H9 (cell line): ENCODE data around the gene NAA30. TPM values are rescaled to one million over a fixed set of nuclear protein-coding genes. Genes with fewer than 3 reads are reported as not detected.

Experiments used
- DNase-seq: peaks from one replicate; pipeline ENCODE4 v3.0.0-alpha.2; 2017
- H2AFZ ChIP-seq: one replicate; pipeline ENCODE4 v1.6.1; 2013; ENCODE audit warnings: mild to moderate bottlenecking, low read length, control low read depth, moderate library complexity
- H2AK5ac ChIP-seq: 2 replicates; pipeline ENCODE4 v1.6.1; 2013; ENCODE audit warnings: low read length, control low read depth, mixed read lengths; ENCODE audit not compliant: insufficient read length
- H2BK120ac ChIP-seq: one replicate; pipeline ENCODE4 v1.6.1; 2013; ENCODE audit warnings: low read depth, mild to moderate bottlenecking, low read length, control low read depth, inconsistent platforms; ENCODE audit not compliant: poor library complexity, severe bottlenecking
- H2BK12ac ChIP-seq: 2 replicates; pipeline ENCODE4 v1.6.1; 2013; ENCODE audit warnings: low read length, control low read depth, mixed read lengths, low read depth; ENCODE audit not compliant: insufficient read length
- H2BK15ac ChIP-seq: 2 replicates; pipeline ENCODE4 v1.6.1; 2013; ENCODE audit warnings: low read depth, low read length, control low read depth
- H2BK20ac ChIP-seq: one replicate; pipeline ENCODE4 v1.6.1; 2013; ENCODE audit warnings: low read depth, mild to moderate bottlenecking, low read length, control low read depth, inconsistent platforms; ENCODE audit not compliant: poor library complexity, severe bottlenecking
- H2BK5ac ChIP-seq: 2 replicates; pipeline ENCODE4 v1.6.1; 2013; ENCODE audit warnings: low read length, control low read depth, mixed read lengths; ENCODE audit not compliant: insufficient read length
- H3K14ac ChIP-seq: 2 replicates; pipeline ENCODE4 v1.6.1; 2013; ENCODE audit warnings: low read length, control low read depth; ENCODE audit not compliant: insufficient read depth
- H3K18ac ChIP-seq: 2 replicates; pipeline ENCODE4 v1.6.1; 2013; ENCODE audit warnings: low read depth, mild to moderate bottlenecking, mixed read lengths, low read length, control low read depth; ENCODE audit not compliant: insufficient read length
- H3K23ac ChIP-seq: 2 replicates; pipeline ENCODE4 v1.6.1; 2013; ENCODE audit warnings: low read length, control low read depth, mixed read lengths, low read depth; ENCODE audit not compliant: insufficient read length
- H3K23me2 ChIP-seq: 2 replicates; pipeline ENCODE4 v1.6.1; 2013; ENCODE audit warnings: low read depth, mild to moderate bottlenecking, mixed read lengths, low read length, control low read depth; ENCODE audit not compliant: insufficient read length, poor library complexity, severe bottlenecking
- H3K27ac ChIP-seq: 2 replicates; pipeline ENCODE4 v1.5.1; 2013; ENCODE audit warnings: low read length, control low read depth, mixed read lengths, low read depth; ENCODE audit not compliant: insufficient read length
- H3K27me3 ChIP-seq: 2 replicates; pipeline ENCODE4 v1.6.1; 2013; ENCODE audit warnings: low read length, control low read depth, inconsistent platforms; ENCODE audit not compliant: insufficient read depth
- H3K4ac ChIP-seq: 2 replicates; pipeline ENCODE4 v1.6.1; 2013; ENCODE audit warnings: low read depth, mild to moderate bottlenecking, control low read depth, inconsistent platforms, low read length, moderate library complexity
- H3K4me1 ChIP-seq: 2 replicates; pipeline ENCODE4 v1.6.1; 2013; ENCODE audit warnings: low read length, control low read depth, inconsistent platforms; ENCODE audit not compliant: insufficient read depth
- H3K4me2 ChIP-seq: 2 replicates; pipeline ENCODE4 v1.6.1; 2013; ENCODE audit warnings: low read length, control low read depth, mixed read lengths; ENCODE audit not compliant: insufficient read length, insufficient read depth
- H3K56ac ChIP-seq: 2 replicates; pipeline ENCODE4 v1.6.1; 2013; ENCODE audit warnings: low read depth, mild to moderate bottlenecking, mixed read lengths, low read length, control low read depth; ENCODE audit not compliant: insufficient read length
- H3K79me1 ChIP-seq: 2 replicates; pipeline ENCODE4 v1.6.1; 2013; ENCODE audit warnings: low read depth, mild to moderate bottlenecking, moderate library complexity, low read length, control low read depth, inconsistent platforms; ENCODE audit not compliant: insufficient read depth, poor library complexity, severe bottlenecking
- H3K79me2 ChIP-seq: 2 replicates; pipeline ENCODE4 v1.6.1; 2013; ENCODE audit warnings: low read length, control low read depth, inconsistent platforms; ENCODE audit not compliant: insufficient read depth
- H3K9ac ChIP-seq: 2 replicates; pipeline ENCODE4 v1.6.1; 2013; ENCODE audit warnings: low read length, control low read depth, mixed read lengths; ENCODE audit not compliant: insufficient read length; ENCODE audit errors: extremely low read depth
- H3K9me3 ChIP-seq: one replicate; pipeline ENCODE4 v1.6.1; 2013; ENCODE audit warnings: low read depth, low read length, inconsistent platforms; ENCODE audit not compliant: control insufficient read depth
- H3T11ph ChIP-seq: one replicate; pipeline ENCODE4 v1.6.1; 2013; ENCODE audit warnings: mild to moderate bottlenecking, low read length, control low read depth, inconsistent platforms
- H4K20me1 ChIP-seq: one replicate; pipeline ENCODE4 v1.6.1; 2013; ENCODE audit not compliant: control insufficient read depth, insufficient read length, insufficient read depth
- H4K5ac ChIP-seq: 2 replicates; pipeline ENCODE4 v1.6.1; 2013; ENCODE audit warnings: low read depth, mild to moderate bottlenecking, mixed read lengths, low read length, control low read depth; ENCODE audit not compliant: insufficient read length
- H4K8ac ChIP-seq: replicated peaks from 2 replicates; pipeline ENCODE4 v1.6.1; 2013; ENCODE audit warnings: low read length, control low read depth, mixed read lengths, low read depth; ENCODE audit not compliant: insufficient read length
- H4K91ac ChIP-seq: 2 replicates; pipeline ENCODE4 v1.6.1; 2013; ENCODE audit warnings: low read depth, mild to moderate bottlenecking, moderate library complexity, mixed read lengths, low read length, control low read depth; ENCODE audit not compliant: insufficient read length
- H3K27ac Mint-ChIP-seq, 3 experiments: 2 replicates in 2 of 3; 3 replicates in 1 of 3; pipeline ENCODE4 v1.8.0; 2020 to 2021; ENCODE audit warnings: mixed read lengths in 3 of 3, mild to moderate bottlenecking in 1 of 3, moderate library complexity in 1 of 3
- H3K27me3 Mint-ChIP-seq: 2 replicates; pipeline ENCODE4 v1.8.0; 2021; ENCODE audit warnings: low read depth, mild to moderate bottlenecking, moderate library complexity, mixed read lengths
- H3K36me3 Mint-ChIP-seq, 3 experiments: 2 replicates in 2 of 3; 3 replicates in 1 of 3; pipeline ENCODE4 v1.8.0; 2020 to 2021; ENCODE audit warnings: low read depth in 3 of 3, mixed read lengths in 3 of 3; ENCODE audit not compliant: insufficient read depth in 1 of 3
- H3K4me1 Mint-ChIP-seq, 2 experiments: 2 replicates each; pipeline ENCODE4 v1.8.0; 2020; ENCODE audit warnings: mixed read lengths in 2 of 2
- H3K4me3 Mint-ChIP-seq, 2 experiments: 2 replicates in 1 of 2; 3 replicates in 1 of 2; pipeline ENCODE4 v1.8.0; 2020 to 2021; ENCODE audit warnings: mild to moderate bottlenecking in 2 of 2, mixed read lengths in 2 of 2, moderate library complexity in 1 of 2
- H3K9me3 Mint-ChIP-seq, 2 experiments: 2 replicates in 1 of 2; 3 replicates in 1 of 2; pipeline ENCODE4 v1.8.0; 2020; ENCODE audit warnings: mild to moderate bottlenecking in 2 of 2, mixed read lengths in 2 of 2, moderate library complexity in 1 of 2
- CTCF ChIP-seq: fragments of 200-600 bp; sonication (generic); conservative IDR thresholded peaks from 3 replicates; pipeline ENCODE4 v1.8.0; 2021; ENCODE audit warnings: antibody characterized with exemption, mild to moderate bottlenecking
- WGBS: extraction: QIAGEN DNeasy Blood & Tissue Kit; methylation state at CpG from one replicate; pipeline ENCODE4 v1.1.7; 2013; ENCODE audit warnings: missing lambda C conversion rate, low lambda C conversion rate, mixed read lengths; ENCODE audit not compliant: insufficient read length; ENCODE audit errors: extremely low coverage; 5-methylcytosine and 5-hydroxymethylcytosine counted together
- total RNA-seq: library from RNA; stranded (reverse); gene quantifications from 2 replicates; pipeline ENCODE4 v1.2.1, GENCODE V29; 2021

NAA30 gene
- total RNA-seq, 1 experiment from 2014 or later, result 20.9 TPM

- Histone ChIP-seq H2BK120ac (no peak overlapping the region), H2BK20ac (no peak overlapping the region), H4K91ac (no peak overlapping the region), H3K56ac (no peak overlapping the region), H3K27ac (no peak overlapping the region), H3K4me1 (no peaks in the 10 kb centered on the region), H4K20me1 (no peaks in the 10 kb centered on the region), H4K8ac (no peak overlapping the region), H3K4ac (no peak overlapping the region), H2BK12ac (no peak overlapping the region), H3K4me2 (no peak overlapping the region), H2AFZ (no peak overlapping the region), H3K18ac (no peak overlapping the region), H3K9me3 (no peaks in the 10 kb centered on the region), H3K14ac (no peak overlapping the region), H2AK5ac (no peak overlapping the region), H3K23me2 (no peaks in the 10 kb centered on the region), H2BK15ac (no peak overlapping the region), H2BK5ac (no peak overlapping the region), H3K9ac (no peak overlapping the region), H3K79me2 (no peaks in the 10 kb centered on the region), H3K23ac (no peak overlapping the region), H4K5ac (no peak overlapping the region), H3K79me1 (no peaks in the 10 kb centered on the region), H3T11ph (no peak overlapping the region), H3K27me3 (no peaks in the 10 kb centered on the region)
- H3K4me1 Mint-ChIP-seq, result no peaks in the 10 kb centered on the region
- H3K4me3 Mint-ChIP-seq, result no peak overlapping the region
- no peak for DNase-seq
- WGBS, result no CpG with 5 or more reads among the region's 3 CpGs
- TF ChIP-seq CTCF, result no peak
- H3K36me3 Mint-ChIP-seq, result no peaks in the 10 kb centered on the region
- H3K9me3 Mint-ChIP-seq, result no peaks in the 10 kb centered on the region; a peak in 1 of 5 replicates
- H3K27me3 Mint-ChIP-seq, result no peaks in the 10 kb centered on the region
- no peak overlapping the region for H3K27ac Mint-ChIP-seq
These were observed 72.2 kb downstream of the NAA30 start for GRCh38 chr14:57462551-57462950.
